Measurements from ENCODE around the gene SMAD7.

The SMAD7 gene

DNA sequence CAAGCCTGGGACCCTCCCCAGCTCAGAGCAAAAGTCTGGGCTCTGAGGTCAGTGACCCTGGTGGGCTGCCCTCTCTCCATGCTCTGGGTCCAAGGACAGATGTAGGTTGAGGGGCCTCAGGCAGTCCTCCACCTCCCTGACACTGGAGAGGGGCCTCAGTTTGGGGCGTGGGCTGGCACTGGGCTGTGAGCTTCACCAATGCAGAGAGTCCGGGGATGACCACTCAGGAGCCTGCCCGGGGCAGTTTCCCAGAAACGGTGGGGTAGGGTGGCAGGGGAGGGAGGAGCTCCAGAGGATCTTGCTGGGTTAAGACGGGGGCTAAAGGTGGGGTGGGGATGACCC is 40.5 kb upstream of the SMAD7 start:
- Histone ChIP-seq H3K36me3 (ENCODE audit: insufficient read depth, low read length) (no peaks in the 10 kb centered on the region; the same call in 1 of the 2 replicates), H3K4me1 (ENCODE audit: insufficient read depth, low read length) (peaks cover 25% of the 10 kb centered on the region), H3K9ac (ENCODE audit: low read depth, low read length) (no peak overlapping the region), H3K9me3 (ENCODE audit: control insufficient read depth, insufficient read depth, low read length) (no peaks in the 10 kb centered on the region)

DNA sequence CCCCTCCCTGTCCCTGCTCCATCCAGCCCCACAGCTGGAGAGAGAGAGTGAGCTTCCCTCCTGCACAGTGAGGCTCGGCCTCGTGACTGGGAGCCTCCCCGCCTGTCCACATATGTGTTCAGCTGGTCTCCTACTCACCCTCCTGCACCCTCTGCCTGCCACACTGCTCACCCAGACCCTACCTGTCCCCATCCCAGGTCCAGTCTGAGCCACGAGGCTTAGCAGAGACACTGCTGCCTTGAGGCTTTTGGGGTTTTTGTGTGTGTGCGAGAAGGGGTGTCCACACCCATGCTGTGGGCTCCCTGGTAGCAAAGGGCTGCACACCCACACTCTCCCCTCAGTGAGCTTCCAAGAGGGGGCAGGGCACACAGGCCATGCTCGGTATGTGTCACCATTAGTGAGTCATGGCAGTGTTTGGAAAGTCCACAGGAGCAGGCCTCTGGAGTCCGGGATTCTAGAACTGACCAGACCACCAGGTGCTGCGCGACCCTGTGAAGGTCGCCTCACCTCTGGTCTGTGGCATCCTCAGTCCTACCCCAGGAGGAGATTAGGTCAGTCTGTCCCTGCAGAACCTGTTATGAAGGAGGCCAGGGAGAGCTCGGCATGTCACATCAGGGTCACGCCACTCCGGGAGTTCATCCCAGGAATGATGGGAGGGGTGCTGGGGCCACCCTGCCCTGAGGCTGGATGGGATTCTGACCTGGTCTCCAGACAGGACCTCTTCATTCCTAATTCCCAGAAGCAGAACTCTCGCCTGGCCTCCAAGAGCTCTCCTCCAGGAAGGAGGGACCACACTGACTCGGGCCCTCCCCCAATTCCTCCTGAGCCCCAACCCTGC is 39.9 kb upstream of the SMAD7 start:
- Histone ChIP-seq H3K4me1 (ENCODE audit: insufficient read depth, low read length) (peaks cover 25% of the 10 kb centered on the region), H3K9ac (ENCODE audit: low read depth, low read length) (no peak overlapping the region), H3K36me3 (ENCODE audit: insufficient read depth, low read length) (no peaks in the 10 kb centered on the region), H3K9me3 (ENCODE audit: control insufficient read depth, insufficient read depth, low read length) (no peaks in the 10 kb centered on the region)

- Histone ChIP-seq H3K36me3 (ENCODE audit: insufficient read depth, low read length) (no peaks in the 10 kb centered on the region), H3K9ac (ENCODE audit: low read depth, low read length) (no peak overlapping the region), H3K9me3 (ENCODE audit: control insufficient read depth, insufficient read depth, low read length) (no peaks in the 10 kb centered on the region), H3K4me1 (ENCODE audit: insufficient read depth, low read length) (peaks cover 25% of the 10 kb centered on the region)
Measured at GRCh38 chr18:48989304-48990303, 38.8 kb upstream of the SMAD7 start.

DNA sequence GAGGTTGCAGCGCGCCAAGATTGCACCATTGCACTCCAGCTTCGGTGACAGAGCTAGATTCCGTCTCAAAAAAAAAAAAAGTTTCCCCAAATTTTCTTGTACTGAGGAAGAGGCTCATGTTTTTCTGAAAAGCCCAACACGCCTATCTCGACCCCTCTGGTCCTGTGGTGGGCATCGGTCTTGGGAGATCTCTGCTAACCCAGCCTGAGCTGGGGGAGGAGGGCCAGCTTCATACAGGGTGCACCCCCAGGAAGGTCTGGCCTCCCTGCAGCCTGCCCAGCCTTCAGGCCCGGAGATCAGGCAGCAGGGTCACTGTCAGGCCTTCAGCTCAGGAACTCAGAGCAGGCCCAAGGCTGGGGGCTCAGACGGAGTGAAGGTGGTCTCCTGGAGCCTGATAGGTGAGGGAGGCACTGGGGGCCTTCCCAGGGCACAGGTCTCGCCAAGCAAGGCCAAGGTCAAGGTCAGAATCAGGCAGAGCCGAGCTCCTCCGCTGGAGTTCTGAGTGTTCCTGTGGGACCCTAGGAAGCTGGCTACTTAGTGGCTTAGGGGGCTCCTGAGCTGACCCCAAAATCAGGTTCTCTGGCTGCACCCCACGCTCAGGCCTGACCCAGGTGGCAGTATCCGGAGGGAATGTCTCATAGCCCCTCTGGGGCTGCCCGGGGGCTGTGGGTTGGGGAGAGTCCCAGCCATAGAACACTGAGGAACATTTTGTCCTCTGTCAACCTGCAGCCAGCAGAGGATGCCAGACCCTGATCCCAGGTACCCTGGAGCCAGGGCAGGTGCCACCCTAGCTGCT is 37.9 kb upstream of the SMAD7 start:
- Histone ChIP-seq H3K36me3 (ENCODE audit: insufficient read depth, low read length) (no peaks in the 10 kb centered on the region), H3K4me1 (ENCODE audit: insufficient read depth, low read length) (peaks cover 25% of the 10 kb centered on the region), H3K9ac (ENCODE audit: low read depth, low read length) (no peak overlapping the region), H3K9me3 (ENCODE audit: control insufficient read depth, insufficient read depth, low read length) (no peaks in the 10 kb centered on the region)

- Histone ChIP-seq H3K4me1 (ENCODE audit: insufficient read depth, low read length) (peaks cover 30% of the 10 kb centered on the region), H3K9me3 (ENCODE audit: control insufficient read depth, insufficient read depth, low read length) (no peaks in the 10 kb centered on the region), H3K9ac (ENCODE audit: low read depth, low read length) (no peak overlapping the region), H3K36me3 (ENCODE audit: insufficient read depth, low read length) (no peaks in the 10 kb centered on the region)
Measured at GRCh38 chr18:48987821-48988220, 37.1 kb upstream of the SMAD7 start.

- peaks cover 36% of the 10 kb centered on the region for H3K4me1 ChIP-seq (ENCODE audit: insufficient read depth, low read length)
Measured at GRCh38 chr18:48986851-48987761, 36.3 kb upstream of the SMAD7 start.

GRCh38 chr18:48985161-48985560 is 34.4 kb upstream of the SMAD7 start:
- H3K36me3 ChIP-seq (ENCODE audit: insufficient read depth, low read length): no peaks in the 10 kb centered on the region
- peaks cover 33% of the 10 kb centered on the region for H3K4me1 ChIP-seq (ENCODE audit: insufficient read depth, low read length)
- H3K9ac ChIP-seq (ENCODE audit: low read depth, low read length): no peak overlapping the region
- H3K9me3 ChIP-seq (ENCODE audit: control insufficient read depth, insufficient read depth, low read length): no peaks in the 10 kb centered on the region

More at GRCh38 chr18:48986851-48987761, 36.3 kb upstream of the SMAD7 start:
- Histone ChIP-seq H3K9ac (ENCODE audit: low read depth, low read length) (no peak overlapping the region), H3K36me3 (ENCODE audit: insufficient read depth, low read length) (no peaks in the 10 kb centered on the region), H3K9me3 (ENCODE audit: control insufficient read depth, insufficient read depth, low read length) (no peaks in the 10 kb centered on the region)

DNA sequence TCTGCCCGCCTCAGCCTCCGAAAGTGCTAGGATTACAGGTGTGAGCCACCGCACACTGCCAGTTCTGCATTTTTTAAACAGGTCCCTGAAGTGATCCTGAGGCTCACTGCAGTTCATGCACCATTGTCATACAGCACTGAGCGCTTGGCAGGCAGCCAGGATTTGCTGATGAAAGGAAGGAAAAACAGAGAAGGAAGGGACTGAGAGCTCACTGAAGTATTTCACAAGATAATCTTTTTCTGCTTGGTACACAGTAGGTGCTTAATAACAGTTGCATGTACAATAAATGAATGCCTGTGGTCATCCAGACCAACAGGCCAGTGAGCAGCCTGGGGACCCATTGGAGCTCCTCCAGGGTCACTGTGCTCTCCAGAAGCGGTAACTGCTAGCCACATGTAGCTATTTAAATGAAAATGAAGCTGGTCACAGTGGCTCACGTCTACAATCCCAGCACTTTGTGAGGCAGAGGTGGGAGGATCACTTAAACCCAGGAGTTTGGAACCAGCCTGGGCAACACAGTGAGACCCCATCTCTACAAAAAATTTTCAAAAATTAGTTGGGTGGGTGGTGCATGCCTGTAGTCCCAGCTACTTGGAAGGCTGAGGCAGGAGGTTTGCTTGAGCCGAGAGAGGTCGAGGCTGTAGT is 33.1 kb upstream of the SMAD7 start:
- Histone ChIP-seq H3K9me3 (ENCODE audit: control insufficient read depth, insufficient read depth, low read length) (no peaks in the 10 kb centered on the region), H3K36me3 (ENCODE audit: insufficient read depth, low read length) (no peaks in the 10 kb centered on the region), H3K9ac (ENCODE audit: low read depth, low read length) (no peak overlapping the region), H3K4me1 (ENCODE audit: insufficient read depth, low read length) (peaks cover 31% of the 10 kb centered on the region)

DNA sequence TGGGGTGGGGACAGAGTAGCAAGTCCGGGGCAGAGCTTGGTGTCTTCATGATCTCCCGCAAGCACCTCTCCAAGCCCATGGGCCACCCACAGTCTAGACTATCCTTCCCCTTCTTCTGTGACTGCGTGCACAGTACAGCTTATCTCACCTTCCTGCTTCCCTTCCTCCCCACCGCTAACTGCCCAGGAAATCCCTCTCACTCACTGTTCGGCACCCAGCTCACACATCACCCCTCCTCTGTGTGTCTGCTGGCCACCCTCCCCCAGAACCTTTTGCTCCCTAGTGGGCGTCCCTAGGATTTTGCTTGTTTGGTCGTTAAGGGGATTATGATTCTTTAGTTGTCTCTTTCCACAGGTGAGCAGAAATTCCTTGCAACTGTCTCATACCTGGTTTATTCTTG is 31.5 kb upstream of the SMAD7 start:
- no peak overlapping the region for H3K9ac ChIP-seq (ENCODE audit: low read depth, low read length)
- H3K36me3 ChIP-seq (ENCODE audit: insufficient read depth, low read length): no peaks in the 10 kb centered on the region
- H3K9me3 ChIP-seq (ENCODE audit: control insufficient read depth, insufficient read depth, low read length): no peaks in the 10 kb centered on the region
- peaks cover 27% of the 10 kb centered on the region; the same call in 1 of the 2 replicates for H3K4me1 ChIP-seq (ENCODE audit: insufficient read depth, low read length)

GRCh38 chr18:48979944-48980890 is 29.5 kb upstream of the SMAD7 start:
- H3K4me1 ChIP-seq (ENCODE audit: insufficient read depth, low read length): peaks cover 25% of the 10 kb centered on the region; the same call in 1 of the 2 replicates
- no peak overlapping the region for H3K9ac ChIP-seq (ENCODE audit: low read depth, low read length)
- H3K36me3 ChIP-seq (ENCODE audit: insufficient read depth, low read length): no peaks in the 10 kb centered on the region
- H3K9me3 ChIP-seq (ENCODE audit: control insufficient read depth, insufficient read depth, low read length): no peaks in the 10 kb centered on the region

DNA sequence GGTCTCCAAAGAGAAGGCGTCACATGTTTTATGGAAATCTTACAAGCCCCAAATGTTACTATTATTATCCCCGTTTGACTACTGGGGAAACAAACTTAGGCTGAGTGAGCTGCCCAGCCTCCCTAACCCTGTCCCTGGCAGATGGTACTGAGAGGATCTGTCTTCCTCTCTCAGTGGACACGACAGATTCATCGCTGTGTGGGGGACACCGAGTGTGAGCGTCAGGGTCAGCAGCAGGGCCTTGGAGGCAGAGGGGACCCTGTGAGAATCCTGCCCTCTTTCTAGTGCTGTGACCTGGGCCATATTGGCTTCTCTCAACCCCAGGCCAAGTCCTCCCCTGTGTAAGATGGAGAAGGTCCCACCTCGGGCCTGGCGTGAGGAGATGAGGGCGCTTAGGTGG is 27.1 kb upstream of the SMAD7 start:
- Histone ChIP-seq H3K36me3 (ENCODE audit: insufficient read depth, low read length) (no peaks in the 10 kb centered on the region), H3K9me3 (ENCODE audit: control insufficient read depth, insufficient read depth, low read length) (no peaks in the 10 kb centered on the region), H3K9ac (ENCODE audit: low read depth, low read length) (no peak overlapping the region), H3K4me1 (ENCODE audit: insufficient read depth, low read length) (peaks cover 34% of the 10 kb centered on the region; the same call in 1 of the 2 replicates)

All from ES-I3 (cell line).